Cardiac muscle cell (in vitro differentiated cells and primary cell): ENCODE measurements around the gene GYG2. TPM values are rescaled to one million over a fixed set of nuclear protein-coding genes. Genes with fewer than 3 reads are reported as not detected.

ENCODE experiments used
- DNase-seq, 2 donors: peaks; one replicate each; pipeline versions ENCODE4 v3.0.0 to v3.0.0-alpha.2; 2010 to 2017; ENCODE audit warnings: low read depth in 1 of 2, low spot score in 1 of 2
- H3K27ac ChIP-seq: fragments of 200-600 bp; sonication (generic); 2 replicates; pipeline ENCODE4 v1.5.1; 2016
- H3K27me3 ChIP-seq: fragments of 200-600 bp; sonication (generic); 2 replicates; pipeline ENCODE4 v1.6.0; 2016; ENCODE audit warnings: control low read depth
- H3K36me3 ChIP-seq: fragments of 200-600 bp; sonication (generic); 2 replicates; pipeline ENCODE4 v1.5.1; 2016; ENCODE audit warnings: control low read depth
- H3K4me1 ChIP-seq: fragments of 200-600 bp; sonication (generic); 2 replicates; pipeline ENCODE4 v1.8.1; 2017; ENCODE audit warnings: low read depth, mild to moderate bottlenecking, mixed run types
- H3K4me3 ChIP-seq: fragments of 200-600 bp; sonication (generic); 2 replicates; pipeline ENCODE4 v1.5.1; 2016; ENCODE audit warnings: mild to moderate bottlenecking
- H3K9me3 ChIP-seq: fragments of 200-600 bp; sonication (generic); 2 replicates; pipeline ENCODE4 v1.5.1; 2017; ENCODE audit warnings: low read depth, mild to moderate bottlenecking, control low read depth
- polyA plus RNA-seq: library from polyadenylated mRNA; unstranded; fragments of >200 nt; fragmentation: Nextera tagmentation; extraction: Ambion mirVana; gene quantifications from 2 replicates; pipeline ENCODE4 v1.2.1, GENCODE V29; 2016
- total RNA-seq: library from RNA; depleted of rRNA; stranded (reverse); fragments of >200 nt; gene quantifications from 2 replicates; pipeline ENCODE4 v1.2.3, GENCODE V29; 2016
- TF ChIP-seq, protein P1 (sequence below): IDR thresholded peaks from 2 replicates; pipeline ENCODE4 v1.5.1; 2012; ENCODE audit warnings: low read depth, mild to moderate bottlenecking, low read length

Gene GYG2
- total and polyA plus RNA-seq, 2 experiments from 2014 or later, result 58.0 to 58.4 TPM

DNA sequence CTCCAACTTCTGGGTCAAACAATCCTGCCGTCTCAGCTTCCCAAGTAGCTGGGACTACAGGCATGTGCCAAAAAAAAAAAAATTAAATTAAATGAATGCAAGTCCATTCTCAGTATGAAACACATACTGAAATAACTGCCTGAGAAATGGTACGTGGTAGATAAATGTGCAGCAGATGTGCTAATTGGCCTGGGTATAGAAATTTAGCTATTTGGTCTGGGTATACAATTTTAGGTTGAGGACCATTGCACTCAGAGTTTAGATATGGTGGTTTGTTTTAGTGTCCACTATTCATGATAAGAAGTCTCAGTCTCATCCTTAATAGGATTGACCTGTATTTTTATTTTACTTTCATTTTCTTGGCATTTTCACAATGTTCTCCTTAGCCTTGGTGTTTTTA lies 9.2 kb downstream of the GYG2 start:
- TF ChIP-seq, protein P1, sequence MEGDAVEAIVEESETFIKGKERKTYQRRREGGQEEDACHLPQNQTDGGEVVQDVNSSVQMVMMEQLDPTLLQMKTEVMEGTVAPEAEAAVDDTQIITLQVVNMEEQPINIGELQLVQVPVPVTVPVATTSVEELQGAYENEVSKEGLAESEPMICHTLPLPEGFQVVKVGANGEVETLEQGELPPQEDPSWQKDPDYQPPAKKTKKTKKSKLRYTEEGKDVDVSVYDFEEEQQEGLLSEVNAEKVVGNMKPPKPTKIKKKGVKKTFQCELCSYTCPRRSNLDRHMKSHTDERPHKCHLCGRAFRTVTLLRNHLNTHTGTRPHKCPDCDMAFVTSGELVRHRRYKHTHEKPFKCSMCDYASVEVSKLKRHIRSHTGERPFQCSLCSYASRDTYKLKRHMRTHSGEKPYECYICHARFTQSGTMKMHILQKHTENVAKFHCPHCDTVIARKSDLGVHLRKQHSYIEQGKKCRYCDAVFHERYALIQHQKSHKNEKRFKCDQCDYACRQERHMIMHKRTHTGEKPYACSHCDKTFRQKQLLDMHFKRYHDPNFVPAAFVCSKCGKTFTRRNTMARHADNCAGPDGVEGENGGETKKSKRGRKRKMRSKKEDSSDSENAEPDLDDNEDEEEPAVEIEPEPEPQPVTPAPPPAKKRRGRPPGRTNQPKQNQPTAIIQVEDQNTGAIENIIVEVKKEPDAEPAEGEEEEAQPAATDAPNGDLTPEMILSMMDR, result no peak
- no peaks in the 10 kb centered on the region for H3K27me3 ChIP-seq
- H3K36me3 ChIP-seq, result no peaks in the 10 kb centered on the region
- H3K4me3 ChIP-seq, result no peak overlapping the region
- no peaks in the 10 kb centered on the region for H3K9me3 ChIP-seq
- no peak overlapping the region for H3K27ac ChIP-seq
- no peak for DNase-seq
- no peaks in the 10 kb centered on the region for H3K4me1 ChIP-seq

DNA sequence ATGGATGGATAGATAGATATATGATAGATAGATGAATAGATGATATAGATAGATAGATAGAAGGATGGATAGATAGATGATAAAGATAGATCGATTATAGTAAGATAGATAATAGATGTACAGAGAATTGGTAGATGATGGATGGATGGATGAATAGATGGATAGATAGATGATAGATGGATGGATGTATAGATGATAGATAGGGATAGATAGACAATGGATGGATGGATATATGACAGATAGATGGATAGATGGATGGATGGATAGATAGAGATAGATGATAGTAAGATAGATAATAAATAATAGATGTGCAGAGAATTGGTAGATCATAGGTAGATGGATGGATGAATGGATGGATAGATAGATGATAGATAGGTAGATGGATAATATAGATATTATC lies 12.2 kb downstream of the GYG2 start:
- Histone ChIP-seq H3K27ac (no peak overlapping the region), H3K4me1 (no peaks in the 10 kb centered on the region), H3K9me3 (no peaks in the 10 kb centered on the region), H3K36me3 (no peaks in the 10 kb centered on the region), H3K27me3 (no peaks in the 10 kb centered on the region), H3K4me3 (no peak overlapping the region)
- TF ChIP-seq, protein P1, result no peak
- DNase-seq, result no peak

DNA sequence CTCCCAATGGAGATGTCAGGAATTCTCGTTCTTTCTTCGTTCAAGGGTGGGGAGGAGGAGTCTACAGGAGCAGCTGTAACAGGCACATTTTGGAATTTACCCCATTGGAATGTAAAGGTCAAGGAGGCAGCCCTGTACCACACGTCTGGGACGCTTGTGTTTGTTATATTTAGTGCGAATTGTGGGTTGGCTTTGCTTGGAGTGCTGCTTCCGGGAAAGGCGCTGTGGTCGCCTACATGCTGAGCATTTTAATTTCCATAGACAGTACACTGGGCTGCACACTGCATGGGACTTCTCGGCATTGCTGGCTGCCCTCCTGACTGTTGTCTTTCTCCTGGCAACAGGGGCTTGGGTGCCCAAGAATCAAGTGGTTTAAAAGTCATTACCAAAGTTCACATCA lies 12.8 kb downstream of the GYG2 start:
- no peaks in the 10 kb centered on the region for H3K36me3 ChIP-seq
- no peaks in the 10 kb centered on the region for H3K27me3 ChIP-seq
- TF ChIP-seq, protein P1, result no peak
- H3K4me3 ChIP-seq, result no peak overlapping the region
- DNase-seq, result no peak
- peak overlapping the region; percentile 60 for H3K27ac ChIP-seq
- no peaks in the 10 kb centered on the region for H3K4me1 ChIP-seq
- H3K9me3 ChIP-seq, result no peaks in the 10 kb centered on the region

DNA sequence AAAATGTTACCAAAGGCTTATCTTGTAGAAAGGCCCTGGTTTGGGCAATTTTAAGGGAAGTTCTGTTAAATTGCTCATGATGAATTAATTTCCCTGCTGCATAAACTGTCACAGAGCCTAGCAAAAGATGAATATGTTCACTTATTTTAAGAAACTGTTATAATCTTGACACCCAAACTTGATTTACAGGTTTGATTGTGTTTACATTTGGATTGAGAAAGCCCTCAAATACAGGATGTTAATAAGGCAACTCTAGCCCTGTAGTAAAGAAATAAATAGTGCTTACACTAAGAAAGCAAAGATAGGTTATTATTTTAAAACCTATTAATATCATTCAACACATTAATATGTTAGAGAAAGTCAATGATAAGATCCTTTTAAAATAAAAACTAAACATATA lies 18.3 kb downstream of the GYG2 start:
- Histone ChIP-seq H3K27ac (no peak overlapping the region), H3K9me3 (no peaks in the 10 kb centered on the region), H3K4me3 (no peak overlapping the region), H3K27me3 (no peaks in the 10 kb centered on the region), H3K4me1 (peaks cover 12% of the 10 kb centered on the region), H3K36me3 (no peaks in the 10 kb centered on the region)
- TF ChIP-seq, protein P1, result no peak
- no peak for DNase-seq

DNA sequence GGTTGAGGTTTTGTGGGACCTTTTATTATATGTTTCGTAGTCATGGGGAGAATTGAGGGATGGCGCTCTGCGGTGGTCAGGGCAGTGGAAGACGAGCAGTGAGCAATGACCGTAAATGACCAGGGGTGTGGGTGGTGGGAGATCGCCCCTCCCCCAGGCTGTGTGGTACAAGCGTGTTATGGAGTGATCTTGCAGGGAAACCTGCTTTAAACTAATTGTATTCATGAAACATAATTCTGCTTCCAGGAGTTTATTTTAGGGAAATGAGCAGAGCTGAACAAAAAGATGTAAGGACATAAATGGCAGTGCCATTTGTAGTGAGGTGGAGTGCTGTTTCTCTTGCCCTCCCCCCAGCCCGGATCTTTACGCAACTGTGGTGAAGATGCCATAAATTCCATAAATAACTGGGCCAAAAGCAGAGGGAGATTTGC lies 20.2 kb downstream of the GYG2 start:
- Histone ChIP-seq H3K9me3 (no peaks in the 10 kb centered on the region), H3K27ac (peak overlapping the region; percentile 66), H3K36me3 (no peaks in the 10 kb centered on the region), H3K27me3 (no peaks in the 10 kb centered on the region), H3K4me1 (peaks cover 12% of the 10 kb centered on the region), H3K4me3 (no peak overlapping the region)
- DNase-seq, result peak; percentile 14 to 85
- TF ChIP-seq, protein P1, result no peak

DNA sequence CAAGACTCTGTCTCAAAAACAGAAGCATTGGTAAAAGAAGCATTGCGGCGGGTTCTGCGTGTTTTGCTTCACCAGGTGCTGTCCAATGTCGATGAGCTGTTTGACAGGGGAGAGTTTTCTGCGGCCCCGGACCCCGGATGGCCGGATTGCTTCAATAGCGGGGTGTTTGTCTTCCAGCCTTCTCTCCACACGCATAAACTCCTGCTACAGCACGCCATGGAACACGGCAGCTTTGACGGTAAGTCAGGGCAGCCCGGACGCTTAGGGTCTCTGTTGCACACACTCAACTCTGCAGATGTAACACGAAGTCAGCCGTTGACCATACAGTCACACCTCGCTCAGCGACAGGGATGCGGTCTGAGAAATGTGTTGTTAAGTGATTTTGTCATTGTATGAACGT lies 26.2 kb downstream of the GYG2 start:
- H3K27ac ChIP-seq, result no peak overlapping the region
- no peaks in the 10 kb centered on the region for H3K4me1 ChIP-seq
- peaks cover 23% of the 10 kb centered on the region for H3K36me3 ChIP-seq
- H3K27me3 ChIP-seq, result no peaks in the 10 kb centered on the region
- no peak for DNase-seq
- TF ChIP-seq, protein P1, result no peak
- no peak overlapping the region for H3K4me3 ChIP-seq
- no peaks in the 10 kb centered on the region for H3K9me3 ChIP-seq
